HG02973 (cell line): Measurements from ENCODE around the gene BST1.

Source experiments
- ATAC-seq: cut with Tn5 transposase; IDR thresholded peaks from one replicate; pipeline ENCODE4 v1.9.1; 2021; ENCODE audit warnings: moderate library complexity; ENCODE audit not compliant: unreplicated experiment

The BST1 gene

GRCh38 chr4:15702941-15703403 lies at the start of gene BST1:
Gene BST1 (plus strand): TSS chr4:15703065. CDS start chr4:15703145, 80 bp downstream.
- peak; percentile 76 for ATAC-seq

DNA sequence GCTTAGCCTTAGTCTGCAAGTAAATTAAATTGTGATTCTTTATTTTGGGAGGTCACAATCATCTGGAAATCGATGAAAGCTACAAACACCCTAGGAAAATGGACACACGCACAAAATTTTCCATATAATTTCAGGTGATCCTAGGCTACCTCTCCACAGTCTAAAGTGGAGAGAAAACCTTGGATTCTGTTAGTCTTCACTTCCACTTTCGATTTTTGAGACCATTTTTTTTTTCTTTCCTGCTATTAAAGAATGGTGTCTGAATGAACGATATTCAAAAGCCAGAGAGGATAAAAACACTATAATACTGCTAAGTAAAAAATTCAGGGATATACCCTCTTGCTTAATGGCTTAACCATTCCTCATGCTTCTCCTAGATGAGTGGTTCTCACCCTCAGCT lies 49.4 kb upstream of the BST1 start:
- ATAC-seq, result no peak

GRCh38 chr4:15653864-15654592 lies 48.8 kb upstream of the BST1 start:
- ATAC-seq, result peak; percentile 30

- ATAC-seq, result peak; percentile 45
These were observed 48.2 kb upstream of the BST1 start for GRCh38 chr4:15654593-15655222.

GRCh38 chr4:15655223-15656037 lies 47.4 kb upstream of the BST1 start, which contains the start of gene FBXL5:
Gene FBXL5 (minus strand): TSS chr4:15655357. CDS start chr4:15655287, 70 bp downstream.
- ATAC-seq, result peak; percentile 60

- no peak for ATAC-seq
These were observed 46.8 kb upstream of the BST1 start for GRCh38 chr4:15656038-15656470.

GRCh38 chr4:15657366-15657765 lies 45.5 kb upstream of the BST1 start:
- ATAC-seq, result no peak

DNA sequence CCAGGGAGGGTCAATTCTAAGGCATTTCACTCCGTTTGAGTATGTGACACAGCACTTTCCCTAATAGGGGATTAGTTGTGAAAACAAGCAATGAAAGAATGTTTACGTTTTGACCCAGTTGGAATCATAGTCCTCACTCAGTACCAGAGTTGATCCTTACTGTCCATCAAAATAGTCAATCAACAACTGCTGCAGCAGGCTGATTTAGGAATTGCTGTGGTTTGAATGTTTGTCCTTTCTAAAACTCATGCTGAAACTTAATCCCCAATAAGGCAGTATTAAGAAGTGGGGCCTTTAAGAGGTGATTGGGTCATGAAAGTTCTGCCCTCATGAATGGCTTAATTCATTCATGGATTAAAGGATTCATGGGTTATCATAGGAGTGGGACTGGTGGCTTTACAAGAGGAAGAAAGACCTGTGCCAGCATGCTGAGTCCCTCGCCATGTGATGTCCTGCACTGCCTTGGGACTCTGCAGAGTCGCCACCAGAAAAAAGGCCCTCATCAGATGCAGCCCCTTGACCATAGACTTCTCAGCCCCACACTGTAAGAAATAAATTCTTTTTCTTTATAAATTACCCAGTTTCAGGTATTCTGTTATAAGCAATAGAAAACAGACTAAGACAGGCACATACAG lies 44.6 kb upstream of the BST1 start:
- ATAC-seq, result no peak

DNA sequence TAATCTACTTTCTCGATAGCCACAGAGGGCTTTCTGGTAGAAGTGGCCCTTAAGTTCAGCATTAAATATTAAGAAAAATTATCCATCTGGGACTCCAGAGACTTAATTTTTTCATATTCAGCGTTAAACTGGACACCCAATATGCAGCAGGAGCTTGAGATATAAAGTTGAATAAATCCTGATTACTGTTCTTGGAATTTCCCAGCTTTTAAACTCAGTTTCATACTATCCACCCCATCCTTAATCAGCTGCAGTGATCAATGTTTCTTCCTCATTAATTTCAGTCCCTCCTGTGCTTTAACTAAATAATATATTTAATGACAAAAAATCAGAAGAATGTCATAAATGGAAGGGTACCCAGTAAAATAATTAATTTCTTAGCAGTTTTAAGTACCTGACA lies 44.1 kb upstream of the BST1 start:
- ATAC-seq, result no peak

DNA sequence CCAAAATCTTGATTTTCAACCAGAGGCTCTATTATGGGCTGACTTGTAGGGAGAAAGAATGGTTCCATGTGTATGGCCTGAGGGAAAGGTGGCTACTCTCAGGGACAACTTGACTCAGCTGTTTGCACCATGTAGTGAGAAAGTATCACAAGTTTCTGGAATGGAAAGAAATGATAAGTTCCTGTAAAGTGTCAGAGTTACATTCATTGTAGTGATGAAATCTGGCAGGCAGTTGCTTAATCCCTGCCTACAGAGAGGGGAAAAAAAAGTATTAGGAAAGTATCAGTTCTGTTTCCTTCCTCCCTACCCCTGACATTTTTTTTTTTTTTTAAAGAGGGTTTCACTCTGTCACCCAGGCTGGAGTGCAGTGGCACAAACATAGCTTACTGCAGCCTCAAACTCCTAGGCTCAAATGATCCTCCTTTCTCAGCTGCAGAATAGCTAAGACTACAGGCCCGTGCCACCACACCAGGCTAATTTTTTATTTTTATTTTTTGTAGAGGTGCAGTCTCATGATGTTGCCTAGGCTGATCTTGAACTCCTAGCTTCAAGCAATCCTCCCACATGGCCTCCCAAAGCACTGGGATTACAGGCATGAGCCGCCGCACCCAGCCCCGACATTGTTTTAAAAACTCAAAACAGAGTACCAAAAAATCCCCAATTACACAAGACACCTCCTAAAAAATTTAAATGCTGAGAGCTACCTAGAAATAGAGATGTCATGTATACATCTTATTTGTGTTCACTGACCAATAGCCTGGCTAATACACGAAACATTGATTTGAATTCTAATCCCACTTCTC lies 42.9 kb upstream of the BST1 start:
- no peak for ATAC-seq

- ATAC-seq, result no peak
These were observed 37.0 kb upstream of the BST1 start for GRCh38 chr4:15665753-15666365.

DNA sequence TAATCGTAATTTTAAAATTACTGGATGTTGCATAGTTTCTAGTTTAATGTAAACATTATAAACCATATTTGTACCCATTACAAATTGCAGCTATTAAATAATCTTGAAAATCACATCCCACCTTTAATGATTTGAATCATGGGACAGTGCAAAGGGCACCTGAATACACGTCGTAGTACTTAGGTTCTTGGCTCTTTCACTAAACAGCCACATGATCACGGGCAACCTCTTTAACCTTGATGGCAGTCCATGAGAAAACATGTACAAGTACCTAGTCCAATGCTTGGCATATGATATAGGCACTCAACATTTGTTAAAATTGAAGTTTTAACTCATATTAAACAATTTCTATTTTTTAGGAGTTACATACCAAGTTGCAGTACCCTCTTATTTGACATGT lies 35.9 kb upstream of the BST1 start:
- ATAC-seq, result no peak

DNA sequence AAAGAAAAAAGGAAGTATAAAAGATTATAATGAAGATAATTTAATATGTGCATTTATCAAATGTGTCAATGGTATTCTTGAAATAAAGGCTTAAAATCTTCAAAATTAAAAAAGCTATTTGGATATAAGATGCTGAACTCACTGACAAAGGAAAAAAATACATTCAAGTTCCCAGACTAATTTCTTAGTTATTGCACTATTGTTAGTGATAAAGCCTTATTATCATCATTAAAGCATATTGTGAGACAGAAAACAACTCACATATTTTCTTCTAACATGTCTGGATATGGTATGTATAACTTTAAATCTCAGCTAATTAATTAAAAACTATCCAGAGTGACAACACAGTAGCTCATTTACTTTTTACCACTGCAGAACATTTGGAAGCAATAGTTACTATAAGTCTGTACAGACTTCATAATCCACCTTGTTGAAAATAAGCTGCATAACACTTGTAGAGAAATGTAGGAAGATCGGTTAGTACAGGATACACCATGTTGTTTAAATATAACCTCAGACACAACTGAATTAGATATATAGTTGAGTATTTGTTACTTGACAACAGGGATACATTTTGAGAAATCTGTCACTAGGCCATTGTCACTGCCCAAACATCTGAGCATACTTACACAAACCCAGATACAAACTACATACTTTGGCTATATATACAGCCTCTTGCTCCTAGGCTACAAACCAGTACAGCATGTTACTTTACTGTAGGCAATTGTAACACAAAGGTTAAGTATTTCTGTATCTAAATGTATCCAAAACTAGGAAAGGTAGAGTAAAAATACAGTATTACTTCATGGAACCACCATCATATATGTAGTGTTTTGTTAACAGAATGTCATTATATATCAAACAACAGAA lies 34.1 kb upstream of the BST1 start:
- ATAC-seq, result no peak

GRCh38 chr4:15670576-15670975 lies 32.3 kb upstream of the BST1 start:
- ATAC-seq, result no peak

DNA sequence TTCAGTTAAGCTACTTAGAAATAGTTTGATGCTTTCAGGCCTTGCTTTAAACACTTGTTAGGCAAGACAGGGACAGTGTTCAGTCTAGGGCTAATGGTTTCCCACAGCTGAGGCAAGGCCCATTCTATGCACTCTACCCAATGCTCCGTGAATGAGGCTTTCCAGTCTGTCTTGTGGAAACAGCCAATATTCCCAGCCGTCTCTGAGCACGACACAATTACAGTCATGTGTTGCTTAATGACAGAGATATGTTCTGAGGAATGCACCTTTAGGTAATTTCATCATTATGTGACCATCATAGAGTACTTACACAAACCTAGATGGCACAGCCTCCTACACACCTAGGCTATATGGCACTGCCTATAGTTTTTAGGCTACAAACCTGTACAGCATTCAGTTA lies 30.8 kb upstream of the BST1 start:
- no peak for ATAC-seq

- no peak for ATAC-seq
These were observed 29.5 kb upstream of the BST1 start for GRCh38 chr4:15673337-15673736.

DNA sequence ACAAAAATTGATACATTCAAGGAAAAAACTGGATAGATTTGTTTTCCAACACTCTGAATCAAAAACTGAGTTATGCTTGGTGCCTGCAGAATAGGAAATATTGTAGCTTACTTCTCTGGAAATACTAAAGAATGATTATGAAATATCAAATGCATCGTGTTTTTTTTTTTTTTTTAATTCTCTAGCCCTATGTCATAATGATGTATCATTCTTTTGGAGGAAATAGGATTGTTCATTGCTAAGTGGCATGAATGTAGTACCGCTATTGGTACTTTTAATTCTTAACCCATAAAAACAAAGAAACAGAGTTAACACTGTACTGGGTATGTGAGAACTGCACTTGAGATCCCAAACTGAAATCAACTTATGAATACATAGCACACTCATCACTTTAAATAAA lies 28.8 kb upstream of the BST1 start:
- no peak for ATAC-seq

- no peak for ATAC-seq
These were observed 27.9 kb upstream of the BST1 start for GRCh38 chr4:15674926-15675325.

DNA sequence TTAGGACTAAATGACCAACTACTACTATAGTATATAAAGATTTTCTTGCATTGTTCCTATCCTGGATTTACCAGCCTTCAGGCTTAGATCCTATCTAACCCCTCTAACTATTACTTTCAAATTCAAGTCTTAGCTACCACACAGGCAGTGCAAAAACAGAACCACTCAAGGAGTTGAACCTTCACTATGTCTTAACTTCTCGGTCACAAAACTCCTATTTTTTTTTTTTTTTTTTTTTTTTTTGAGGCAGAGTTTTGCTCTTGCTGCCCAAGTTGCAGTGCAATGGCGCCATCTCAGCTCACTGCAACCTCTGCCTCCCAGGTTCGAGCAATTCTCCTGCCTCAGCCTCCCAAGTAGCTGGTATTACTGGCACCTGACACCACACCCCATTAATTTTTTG lies 27.5 kb upstream of the BST1 start:
- ATAC-seq, result no peak
